ENCODE results near the gene FARS2. TPM values are rescaled to one million over a fixed set of nuclear protein-coding genes. Genes with fewer than 3 reads are reported as not detected.

The FARS2 gene
- total RNA-seq, 1 experiment from 2014 or later: 15.0 TPM

- TF ChIP-seq ZNF512 (CRISPR knock-in tag; IDR thresholded peaks at IDR 0.05; ENCODE audit: borderline replicate concordance) (no peak), SP1 (CRISPR knock-in tag; conservative IDR thresholded peaks at IDR 0.05) (no peak), E2F5 (CRISPR knock-in tag; IDR thresholded peaks at IDR 0.05) (no peak), E2F1 (CRISPR knock-in tag; IDR thresholded peaks at IDR 0.05) (no peak), ZNF396 (CRISPR knock-in tag; IDR thresholded peaks at IDR 0.05; ENCODE audit: borderline replicate concordance) (no peak), ETV6 (CRISPR knock-in tag; IDR thresholded peaks at IDR 0.05) (no peak), JUN (CRISPR knock-in tag; IDR thresholded peaks at IDR 0.05) (no peak), CREB1 (CRISPR knock-in tag; IDR thresholded peaks at IDR 0.05) (no peak)
- TF ChIP-seq, protein P1, sequence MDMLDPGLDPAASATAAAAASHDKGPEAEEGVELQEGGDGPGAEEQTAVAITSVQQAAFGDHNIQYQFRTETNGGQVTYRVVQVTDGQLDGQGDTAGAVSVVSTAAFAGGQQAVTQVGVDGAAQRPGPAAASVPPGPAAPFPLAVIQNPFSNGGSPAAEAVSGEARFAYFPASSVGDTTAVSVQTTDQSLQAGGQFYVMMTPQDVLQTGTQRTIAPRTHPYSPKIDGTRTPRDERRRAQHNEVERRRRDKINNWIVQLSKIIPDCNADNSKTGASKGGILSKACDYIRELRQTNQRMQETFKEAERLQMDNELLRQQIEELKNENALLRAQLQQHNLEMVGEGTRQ (CRISPR knock-in tag; IDR thresholded peaks at IDR 0.05): no peak
Measured at GRCh38 chr6:5335020-5335419, 73.7 kb downstream of the FARS2 start (continued).

DNA sequence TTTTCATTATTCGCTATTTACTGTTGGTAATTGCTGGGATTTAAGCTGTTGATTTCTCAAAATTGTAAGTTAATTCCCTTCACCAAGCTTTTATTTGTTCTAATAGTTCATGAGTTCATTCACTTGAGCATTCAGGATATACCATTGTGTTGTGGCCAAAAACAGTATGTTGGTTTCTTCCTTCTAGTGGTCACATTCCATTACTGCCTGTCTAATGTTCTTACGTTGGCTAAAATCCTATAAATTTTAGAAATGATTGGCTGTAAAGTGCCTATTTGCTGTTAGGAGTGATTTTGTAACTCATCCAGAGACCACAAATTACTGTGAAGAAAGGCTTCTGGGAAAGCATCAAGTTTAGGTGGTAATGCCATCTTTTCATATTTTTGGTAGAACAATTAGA, 76.3 kb downstream of the FARS2 start:
- peaks cover 6% of the 10 kb centered on the region for H3K4me1 Mint-ChIP-seq
- CTCF ChIA-PET: no interaction called here
- no peak for TF ChIP-seq GABPB1 (CRISPR knock-in tag; IDR thresholded peaks at IDR 0.05)
- no peak for TF ChIP-seq NR2C2 (CRISPR knock-in tag; IDR thresholded peaks at IDR 0.05)
- POLR2A ChIA-PET: no interaction called here
- no peaks in the 10 kb centered on the region for H3K9me3 Mint-ChIP-seq
- H3K36me3 Mint-ChIP-seq: no peaks in the 10 kb centered on the region
- DNase-seq (ENCODE audit: low spot score) (no peak), ATAC-seq (no peak)
- H3K27ac Mint-ChIP-seq: no peak overlapping the region
- no peaks in the 10 kb centered on the region for H3K27me3 Mint-ChIP-seq (ENCODE audit: low read depth)
- no peak overlapping the region for H3K4me3 Mint-ChIP-seq

DNA sequence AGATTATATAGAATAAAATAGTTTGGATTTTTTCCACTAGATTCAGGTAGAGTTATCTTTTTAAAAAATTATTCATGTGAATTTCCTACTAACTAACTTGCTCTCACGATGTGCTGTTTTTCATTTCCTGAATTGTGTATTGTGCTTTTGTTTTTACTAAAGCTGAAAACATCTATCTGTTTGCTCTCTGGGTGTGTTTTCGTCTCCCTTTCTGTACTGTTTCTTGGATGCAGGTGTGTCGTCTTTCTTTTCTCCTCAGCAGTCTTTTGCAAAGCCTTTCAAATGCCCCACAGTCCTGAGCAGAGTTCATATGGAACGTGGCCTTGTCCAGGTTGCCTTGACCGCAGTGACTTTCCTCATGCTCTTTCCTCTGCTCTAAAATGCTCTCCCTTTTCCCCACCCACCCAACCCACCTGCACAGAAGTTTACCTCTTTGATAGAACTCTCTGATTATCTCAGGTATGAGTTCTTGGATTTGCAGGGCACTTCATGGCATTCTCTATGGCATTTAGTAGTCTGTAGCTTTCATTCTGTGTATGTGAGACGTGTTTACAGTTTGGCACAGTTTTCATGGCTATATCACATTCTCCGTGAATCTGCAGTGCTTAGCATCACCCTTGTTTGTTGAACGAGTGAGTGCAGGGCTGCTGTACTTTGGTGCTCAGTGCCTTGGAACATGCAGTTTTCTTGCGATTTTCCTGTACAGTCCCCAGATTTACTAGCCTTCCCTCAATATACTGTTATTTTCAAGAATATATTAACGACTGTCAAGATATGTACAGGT, 77.1 kb downstream of the FARS2 start:
- H3K4me3 Mint-ChIP-seq: no peak overlapping the region
- no peak for TF ChIP-seq ZNF671 (CRISPR knock-in tag; IDR thresholded peaks at IDR 0.05)
- TF ChIP-seq, protein P2, sequence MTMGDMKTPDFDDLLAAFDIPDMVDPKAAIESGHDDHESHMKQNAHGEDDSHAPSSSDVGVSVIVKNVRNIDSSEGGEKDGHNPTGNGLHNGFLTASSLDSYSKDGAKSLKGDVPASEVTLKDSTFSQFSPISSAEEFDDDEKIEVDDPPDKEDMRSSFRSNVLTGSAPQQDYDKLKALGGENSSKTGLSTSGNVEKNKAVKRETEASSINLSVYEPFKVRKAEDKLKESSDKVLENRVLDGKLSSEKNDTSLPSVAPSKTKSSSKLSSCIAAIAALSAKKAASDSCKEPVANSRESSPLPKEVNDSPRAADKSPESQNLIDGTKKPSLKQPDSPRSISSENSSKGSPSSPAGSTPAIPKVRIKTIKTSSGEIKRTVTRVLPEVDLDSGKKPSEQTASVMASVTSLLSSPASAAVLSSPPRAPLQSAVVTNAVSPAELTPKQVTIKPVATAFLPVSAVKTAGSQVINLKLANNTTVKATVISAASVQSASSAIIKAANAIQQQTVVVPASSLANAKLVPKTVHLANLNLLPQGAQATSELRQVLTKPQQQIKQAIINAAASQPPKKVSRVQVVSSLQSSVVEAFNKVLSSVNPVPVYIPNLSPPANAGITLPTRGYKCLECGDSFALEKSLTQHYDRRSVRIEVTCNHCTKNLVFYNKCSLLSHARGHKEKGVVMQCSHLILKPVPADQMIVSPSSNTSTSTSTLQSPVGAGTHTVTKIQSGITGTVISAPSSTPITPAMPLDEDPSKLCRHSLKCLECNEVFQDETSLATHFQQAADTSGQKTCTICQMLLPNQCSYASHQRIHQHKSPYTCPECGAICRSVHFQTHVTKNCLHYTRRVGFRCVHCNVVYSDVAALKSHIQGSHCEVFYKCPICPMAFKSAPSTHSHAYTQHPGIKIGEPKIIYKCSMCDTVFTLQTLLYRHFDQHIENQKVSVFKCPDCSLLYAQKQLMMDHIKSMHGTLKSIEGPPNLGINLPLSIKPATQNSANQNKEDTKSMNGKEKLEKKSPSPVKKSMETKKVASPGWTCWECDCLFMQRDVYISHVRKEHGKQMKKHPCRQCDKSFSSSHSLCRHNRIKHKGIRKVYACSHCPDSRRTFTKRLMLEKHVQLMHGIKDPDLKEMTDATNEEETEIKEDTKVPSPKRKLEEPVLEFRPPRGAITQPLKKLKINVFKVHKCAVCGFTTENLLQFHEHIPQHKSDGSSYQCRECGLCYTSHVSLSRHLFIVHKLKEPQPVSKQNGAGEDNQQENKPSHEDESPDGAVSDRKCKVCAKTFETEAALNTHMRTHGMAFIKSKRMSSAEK (CRISPR knock-in tag; IDR thresholded peaks at IDR 0.05; ENCODE audit: borderline replicate concordance): no peak
- no peak for TF ChIP-seq IRF2 (CRISPR knock-in tag; IDR thresholded peaks at IDR 0.05; ENCODE audit: borderline replicate concordance, low read depth)
- no peak for TF ChIP-seq NFYB (CRISPR knock-in tag; conservative IDR thresholded peaks at IDR 0.05; ENCODE audit: low read depth)
- TF ChIP-seq, protein P3, sequence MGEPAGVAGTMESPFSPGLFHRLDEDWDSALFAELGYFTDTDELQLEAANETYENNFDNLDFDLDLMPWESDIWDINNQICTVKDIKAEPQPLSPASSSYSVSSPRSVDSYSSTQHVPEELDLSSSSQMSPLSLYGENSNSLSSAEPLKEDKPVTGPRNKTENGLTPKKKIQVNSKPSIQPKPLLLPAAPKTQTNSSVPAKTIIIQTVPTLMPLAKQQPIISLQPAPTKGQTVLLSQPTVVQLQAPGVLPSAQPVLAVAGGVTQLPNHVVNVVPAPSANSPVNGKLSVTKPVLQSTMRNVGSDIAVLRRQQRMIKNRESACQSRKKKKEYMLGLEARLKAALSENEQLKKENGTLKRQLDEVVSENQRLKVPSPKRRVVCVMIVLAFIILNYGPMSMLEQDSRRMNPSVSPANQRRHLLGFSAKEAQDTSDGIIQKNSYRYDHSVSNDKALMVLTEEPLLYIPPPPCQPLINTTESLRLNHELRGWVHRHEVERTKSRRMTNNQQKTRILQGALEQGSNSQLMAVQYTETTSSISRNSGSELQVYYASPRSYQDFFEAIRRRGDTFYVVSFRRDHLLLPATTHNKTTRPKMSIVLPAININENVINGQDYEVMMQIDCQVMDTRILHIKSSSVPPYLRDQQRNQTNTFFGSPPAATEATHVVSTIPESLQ (CRISPR knock-in tag; IDR thresholded peaks at IDR 0.05): no peak
- TF ChIP-seq, protein P4, sequence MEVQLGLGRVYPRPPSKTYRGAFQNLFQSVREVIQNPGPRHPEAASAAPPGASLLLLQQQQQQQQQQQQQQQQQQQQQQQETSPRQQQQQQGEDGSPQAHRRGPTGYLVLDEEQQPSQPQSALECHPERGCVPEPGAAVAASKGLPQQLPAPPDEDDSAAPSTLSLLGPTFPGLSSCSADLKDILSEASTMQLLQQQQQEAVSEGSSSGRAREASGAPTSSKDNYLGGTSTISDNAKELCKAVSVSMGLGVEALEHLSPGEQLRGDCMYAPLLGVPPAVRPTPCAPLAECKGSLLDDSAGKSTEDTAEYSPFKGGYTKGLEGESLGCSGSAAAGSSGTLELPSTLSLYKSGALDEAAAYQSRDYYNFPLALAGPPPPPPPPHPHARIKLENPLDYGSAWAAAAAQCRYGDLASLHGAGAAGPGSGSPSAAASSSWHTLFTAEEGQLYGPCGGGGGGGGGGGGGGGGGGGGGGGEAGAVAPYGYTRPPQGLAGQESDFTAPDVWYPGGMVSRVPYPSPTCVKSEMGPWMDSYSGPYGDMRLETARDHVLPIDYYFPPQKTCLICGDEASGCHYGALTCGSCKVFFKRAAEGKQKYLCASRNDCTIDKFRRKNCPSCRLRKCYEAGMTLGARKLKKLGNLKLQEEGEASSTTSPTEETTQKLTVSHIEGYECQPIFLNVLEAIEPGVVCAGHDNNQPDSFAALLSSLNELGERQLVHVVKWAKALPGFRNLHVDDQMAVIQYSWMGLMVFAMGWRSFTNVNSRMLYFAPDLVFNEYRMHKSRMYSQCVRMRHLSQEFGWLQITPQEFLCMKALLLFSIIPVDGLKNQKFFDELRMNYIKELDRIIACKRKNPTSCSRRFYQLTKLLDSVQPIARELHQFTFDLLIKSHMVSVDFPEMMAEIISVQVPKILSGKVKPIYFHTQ (CRISPR knock-in tag; IDR thresholded peaks at IDR 0.05): no peak
- no peak for TF ChIP-seq OVOL2 (CRISPR knock-in tag; IDR thresholded peaks at IDR 0.05; ENCODE audit: borderline replicate concordance)
- TF ChIP-seq SMAD4 (CRISPR knock-in tag; IDR thresholded peaks at IDR 0.05): no peak
- TF ChIP-seq ZNF219 (CRISPR knock-in tag; IDR thresholded peaks at IDR 0.05; ENCODE audit: borderline replicate concordance): no peak

More for the DNA sequence above, 77.1 kb downstream of the FARS2 start:
- ChIA-PET POLR2A (no interaction called here), CTCF (no interaction called here)
- H3K9me3 Mint-ChIP-seq: no peaks in the 10 kb centered on the region
- no peak for ATAC-seq
- H3K27me3 Mint-ChIP-seq (ENCODE audit: low read depth): no peaks in the 10 kb centered on the region
- peak overlapping the region; percentile 84 for H3K27ac Mint-ChIP-seq
- H3K4me1 Mint-ChIP-seq: peaks cover 6% of the 10 kb centered on the region
- DNase-seq (ENCODE audit: low spot score): no peak
- no peaks in the 10 kb centered on the region for H3K36me3 Mint-ChIP-seq

All from WTC11 (cell line).